SK-N-SH treated with all-trans-retinoic acid at 6 μM for 48 hours (cell line): ENCODE measurements around the gene TMEM232.

ENCODE experiments used
- CSRNP3 ChIP-seq: fragments of 250-450 bp; sonication (Bioruptor Pico); IDR thresholded peaks from 2 replicates; pipeline ENCODE4 v1.5.1; 2021; ENCODE audit warnings: mild to moderate bottlenecking, moderate library complexity
- PATZ1 ChIP-seq: fragments of 250-450 bp; sonication (Bioruptor Pico); IDR thresholded peaks from 2 replicates; pipeline ENCODE4 v1.8.0; 2020; ENCODE audit warnings: mild to moderate bottlenecking, moderate library complexity, borderline replicate concordance
- PPARA ChIP-seq: fragments of 250-450 bp; sonication (Bioruptor Pico); IDR thresholded peaks from 2 replicates; pipeline ENCODE4 v1.5.0; 2020; ENCODE audit warnings: mild to moderate bottlenecking, borderline replicate concordance
- SNAI2 ChIP-seq: fragments of 250-450 bp; sonication (Bioruptor Pico); IDR thresholded peaks from 2 replicates; pipeline ENCODE4 v1.5.0; 2020; ENCODE audit warnings: mild to moderate bottlenecking, moderate library complexity
- ZNF70 ChIP-seq: fragments of 450-650 bp; formaldehyde crosslinking; IDR thresholded peaks from 2 replicates; pipeline ENCODE4 v1.5.0; 2020; ENCODE audit warnings: mild to moderate bottlenecking, moderate library complexity

- TF ChIP-seq SNAI2 (CRISPR knock-in tag) (no peak), ZNF70 (CRISPR knock-in tag) (no peak), CSRNP3 (CRISPR knock-in tag) (no peak), PATZ1 (CRISPR knock-in tag) (no peak), PPARA (CRISPR knock-in tag) (no peak)
Measured at GRCh38 chr5:110544603-110545002, 181.9 kb downstream of the TMEM232 start.
